GM18526 (cell line): ENCODE measurements around the gene SNCAIP.

Source experiments
- POLR2A ChIP-seq: IDR thresholded peaks from 3 replicates; pipeline ENCODE4 v1.6.1; 2011; ENCODE audit not compliant: insufficient read length; ENCODE audit errors: extremely low read depth

Gene SNCAIP

GRCh38 chr5:122447072-122447471 lies 135.0 kb downstream of the SNCAIP start:
- no peak for TF ChIP-seq POLR2A

GRCh38 chr5:122447879-122448278 lies 135.8 kb downstream of the SNCAIP start:
- no peak for TF ChIP-seq POLR2A

GRCh38 chr5:122454541-122454940 lies 142.5 kb downstream of the SNCAIP start:
- no peak for TF ChIP-seq POLR2A

- no peak for TF ChIP-seq POLR2A
These were observed 143.9 kb downstream of the SNCAIP start for GRCh38 chr5:122455939-122456338.

- no peak for TF ChIP-seq POLR2A
These were observed 145.3 kb downstream of the SNCAIP start for GRCh38 chr5:122457178-122457826.

GRCh38 chr5:122458278-122458872 lies 146.3 kb downstream of the SNCAIP start:
- no peak for TF ChIP-seq POLR2A

GRCh38 chr5:122462486-122462885 lies 150.4 kb downstream of the SNCAIP start:
- TF ChIP-seq POLR2A = no peak

GRCh38 chr5:122463221-122463620 lies 151.2 kb downstream of the SNCAIP start:
- no peak for TF ChIP-seq POLR2A

GRCh38 chr5:122464191-122464590 lies 152.2 kb downstream of the SNCAIP start:
- no peak for TF ChIP-seq POLR2A

- TF ChIP-seq POLR2A = no peak
These were observed 153.1 kb downstream of the SNCAIP start for GRCh38 chr5:122465031-122465577.

GRCh38 chr5:122465994-122466393 lies 154.0 kb downstream of the SNCAIP start:
- no peak for TF ChIP-seq POLR2A

GRCh38 chr5:122468351-122469116 lies 156.5 kb downstream of the SNCAIP start:
- TF ChIP-seq POLR2A = no peak

- no peak for TF ChIP-seq POLR2A
These were observed 157.4 kb downstream of the SNCAIP start for GRCh38 chr5:122469384-122469919.

- TF ChIP-seq POLR2A = no peak
These were observed 158.3 kb downstream of the SNCAIP start for GRCh38 chr5:122470365-122470764.

GRCh38 chr5:122471031-122471751 lies 159.2 kb downstream of the SNCAIP start:
- TF ChIP-seq POLR2A = no peak
